ENCODE data around the gene DENND6A. TPM values are rescaled to one million over a fixed set of nuclear protein-coding genes. Genes with fewer than 3 reads are reported as not detected.

Gene DENND6A
- total RNA-seq, 1 donor from 2014 or later: 34.7 TPM

Small RNA genes lying within 50 kb of the gene (small RNA-seq; reads per million reads assigned to genes)
- gene RNU6ATAC26P (ENCODE audit: low replicate concordance): not detected

Other genes with a start within 250 kb of the DENND6A start
- 2.1 TPM for gene DNAH12, start 148.7 kb downstream of the DENND6A start, total RNA-seq
- gene PDE12, start 136.8 kb downstream of the DENND6A start, total RNA-seq: 8.8 TPM
- 135 TPM for gene ARF4, start 95.7 kb downstream of the DENND6A start, total RNA-seq
- gene SLMAP, start 63.2 kb upstream of the DENND6A start, total RNA-seq: 83.2 TPM